Left lung (tissue), 10 donors: ENCODE measurements around the gene MPHOSPH10. TPM values are rescaled to one million over a fixed set of nuclear protein-coding genes. Genes with fewer than 3 reads are reported as not detected.
A peak's percentile ranks its signal among the peaks of the same experiment; 100 is the strongest.
"Not testable (repeated sequence)": the region's sequence is repeated elsewhere in the genome, so short reads cannot be mapped to it uniquely, and the experiment has no call there.

Experiments used
- ATAC-seq: fragments of 200-7000 bp; cut with Tn5 transposase; one replicate; pipeline ENCODE4 v1.9.1; 2020; ENCODE audit warnings: moderate library complexity
- DNase-seq, 4 donors: peaks; one replicate each; pipeline ENCODE4 v3.0.0-alpha.2; 2013 to 2020
- H3K27ac ChIP-seq, 2 donors: fragments of 200-600 bp; sonication (generic) in 1 of 2; one replicate each; pipeline versions ENCODE4 v1.5.0 to v1.8.0; 2020 to 2021
- H3K27me3 ChIP-seq, 2 donors: fragments of 200-600 bp; sonication (generic) in 1 of 2; one replicate each; pipeline versions ENCODE4 v1.5.0 to v1.8.0; 2020 to 2021
- H3K36me3 ChIP-seq, 2 donors: fragments of 200-600 bp; sonication (generic) in 1 of 2; one replicate each; pipeline versions ENCODE4 v1.5.0 to v1.8.0; 2020 to 2021
- H3K4me1 ChIP-seq, 2 donors: fragments of 200-600 bp; one replicate each; pipeline ENCODE4 v1.8.0; 2021
- H3K4me3 ChIP-seq, 2 donors: fragments of 200-600 bp; sonication (generic) in 1 of 2; one replicate each; pipeline versions ENCODE4 v1.5.0 to v1.8.0; 2020 to 2021; ENCODE audit warnings: mild to moderate bottlenecking in 1 of 2
- H3K9me3 ChIP-seq, 2 donors: fragments of 200-600 bp; sonication (generic) in 1 of 2; one replicate each; pipeline versions ENCODE4 v1.5.0 to v1.8.0; 2020 to 2021
- intact Hi-C, 2 donors: fragments of 100-400 bp; cut with DNase I; formaldehyde crosslinking; loops; one replicate each; pipeline versions ENCODE4 v1.11.2 to v1.14.2; 2022
- polyA plus RNA-seq, 6 donors: library from polyadenylated mRNA; unstranded; fragments of 120-200 nt; gene quantifications; one replicate each; pipeline ENCODE4 v1.2.1, GENCODE V29; 2013; ENCODE audit not compliant: insufficient read length in 6 of 6
- total RNA-seq, 2 donors: library from RNA; stranded (reverse); fragmentation: NEBNext Ultra II Directional; extraction: Animal tissue kit (Norgen Biotek cat#: 25700); gene quantifications; one replicate each; pipeline ENCODE4 v1.2.1, GENCODE V29; 2021
- TF ChIP-seq, protein P1 (sequence below), 2 donors: fragments of 200-600 bp; sonication (generic) in 1 of 2; IDR thresholded peaks; one replicate each; pipeline versions ENCODE4 v1.5.0 to v1.8.0; 2021; ENCODE audit warnings: antibody characterized with exemption in 2 of 2
- donor health status: DM: no; HTN: yes; CAD: no.
- donor health status: DM: no; HTN: no; CAD: no.

MPHOSPH10 gene
- total and polyA plus RNA-seq, 8 donors = 22.1 to 51.1 (median 47.4) TPM

- ATAC-seq, DNase-seq, H3K9me3 ChIP-seq, H3K27ac ChIP-seq, H3K27me3 ChIP-seq, H3K4me3 ChIP-seq, H3K36me3 ChIP-seq, intact Hi-C loops, H3K4me1 ChIP-seq: not testable (repeated sequence)
These were observed 37.8 kb upstream of the MPHOSPH10 start for GRCh38 chr2:71092491-71093260.

- DNase-seq = peak in 3 of 4 donors; percentile 7 to 60 (median 41)
These were observed 30.1 kb upstream of the MPHOSPH10 start for GRCh38 chr2:71100195-71100964.

GRCh38 chr2:71101656-71102055 lies 28.8 kb upstream of the MPHOSPH10 start:
- Histone ChIP-seq H3K36me3 (no peaks in the 10 kb centered on the region), H3K27ac (no peak overlapping the region), H3K4me1 (no peaks in the 10 kb centered on the region), H3K4me3 (no peak overlapping the region), H3K9me3 (no peaks in the 10 kb centered on the region), H3K27me3 (no peaks in the 10 kb centered on the region)
- DNase-seq (peak in 1 of 4 donors; percentile 55), ATAC-seq (peak; percentile 54)
- TF ChIP-seq, protein P1, sequence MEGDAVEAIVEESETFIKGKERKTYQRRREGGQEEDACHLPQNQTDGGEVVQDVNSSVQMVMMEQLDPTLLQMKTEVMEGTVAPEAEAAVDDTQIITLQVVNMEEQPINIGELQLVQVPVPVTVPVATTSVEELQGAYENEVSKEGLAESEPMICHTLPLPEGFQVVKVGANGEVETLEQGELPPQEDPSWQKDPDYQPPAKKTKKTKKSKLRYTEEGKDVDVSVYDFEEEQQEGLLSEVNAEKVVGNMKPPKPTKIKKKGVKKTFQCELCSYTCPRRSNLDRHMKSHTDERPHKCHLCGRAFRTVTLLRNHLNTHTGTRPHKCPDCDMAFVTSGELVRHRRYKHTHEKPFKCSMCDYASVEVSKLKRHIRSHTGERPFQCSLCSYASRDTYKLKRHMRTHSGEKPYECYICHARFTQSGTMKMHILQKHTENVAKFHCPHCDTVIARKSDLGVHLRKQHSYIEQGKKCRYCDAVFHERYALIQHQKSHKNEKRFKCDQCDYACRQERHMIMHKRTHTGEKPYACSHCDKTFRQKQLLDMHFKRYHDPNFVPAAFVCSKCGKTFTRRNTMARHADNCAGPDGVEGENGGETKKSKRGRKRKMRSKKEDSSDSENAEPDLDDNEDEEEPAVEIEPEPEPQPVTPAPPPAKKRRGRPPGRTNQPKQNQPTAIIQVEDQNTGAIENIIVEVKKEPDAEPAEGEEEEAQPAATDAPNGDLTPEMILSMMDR (IDR thresholded peaks at IDR 0.05) = no peak
- intact Hi-C loops = no loop called here

More at GRCh38 chr2:71100195-71100964, 30.1 kb upstream of the MPHOSPH10 start:
- TF ChIP-seq, protein P1 (IDR thresholded peaks at IDR 0.05) = peak; percentile 58 to 81
- no peaks in the 10 kb centered on the region for H3K4me1 ChIP-seq
- no peak overlapping the region for H3K27ac ChIP-seq
- H3K4me3 ChIP-seq = no peak overlapping the region
- H3K36me3 ChIP-seq = no peaks in the 10 kb centered on the region
- ATAC-seq = peak; percentile 95
- no peaks in the 10 kb centered on the region for H3K27me3 ChIP-seq
- intact Hi-C loops = no loop called here
- no peaks in the 10 kb centered on the region for H3K9me3 ChIP-seq

DNA sequence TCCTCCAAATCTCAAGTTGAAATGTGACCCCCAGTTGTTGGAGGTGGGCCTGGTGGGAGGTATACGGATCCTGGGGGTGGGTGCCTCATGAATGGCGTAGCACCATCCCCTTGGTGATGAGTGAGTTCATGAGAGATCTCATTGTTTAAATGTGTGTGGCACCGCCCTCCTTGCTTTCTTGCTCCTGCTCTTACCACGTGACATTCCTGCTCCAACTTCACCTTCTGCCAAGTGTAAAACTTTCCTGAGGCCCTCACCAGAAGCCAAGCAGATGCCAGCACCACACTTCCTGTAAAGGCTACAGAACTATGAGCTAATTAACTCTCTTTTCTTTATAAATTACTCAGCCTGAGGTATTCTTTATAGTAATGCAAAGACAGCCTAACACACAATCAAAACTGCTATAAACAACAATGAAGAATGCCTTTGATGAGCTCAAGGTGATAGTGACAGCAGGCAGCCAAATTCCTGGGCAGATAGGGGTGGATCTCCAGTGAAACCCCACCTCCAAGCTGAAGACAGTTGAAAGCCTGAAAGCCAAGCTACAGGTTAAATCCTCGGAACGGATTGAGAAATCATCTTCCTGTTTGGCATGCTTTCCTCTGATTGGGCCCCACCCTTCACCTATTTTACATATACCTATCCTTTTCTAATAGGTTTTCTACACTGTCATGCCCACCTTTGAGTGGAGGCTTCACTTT lies 27.3 kb upstream of the MPHOSPH10 start:
- intact Hi-C loops = no loop called here
- DNase-seq (no peak), ATAC-seq (no peak)
- H3K27ac ChIP-seq = no peak overlapping the region
- H3K4me1 ChIP-seq = no peaks in the 10 kb centered on the region
- no peaks in the 10 kb centered on the region for H3K36me3 ChIP-seq
- H3K9me3 ChIP-seq = no peaks in the 10 kb centered on the region
- TF ChIP-seq, protein P1 (IDR thresholded peaks at IDR 0.05) = no peak
- H3K4me3 ChIP-seq = no peak overlapping the region
- H3K27me3 ChIP-seq = no peaks in the 10 kb centered on the region

DNA sequence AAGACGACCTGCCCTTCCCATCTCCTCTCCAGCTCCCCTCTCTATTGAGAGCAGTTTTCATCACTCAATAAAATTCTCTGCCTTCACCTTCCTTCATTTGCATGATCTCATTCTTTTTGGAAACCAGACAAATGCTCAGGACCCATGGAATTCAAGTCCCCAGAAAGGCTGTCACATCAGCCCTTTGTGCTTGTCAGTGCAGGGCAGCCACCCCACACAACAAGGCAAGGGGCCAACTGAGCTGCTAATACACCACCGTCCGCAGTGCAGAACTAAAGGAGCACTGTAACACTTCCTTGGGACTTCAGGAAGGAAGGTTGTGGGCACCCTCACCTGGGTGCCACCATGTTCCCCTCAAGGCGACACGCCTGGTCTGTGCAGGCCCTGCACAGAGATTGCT lies 26.6 kb upstream of the MPHOSPH10 start:
- H3K4me3 ChIP-seq = no peak overlapping the region
- no peak overlapping the region for H3K27ac ChIP-seq
- DNase-seq = no peak
- TF ChIP-seq, protein P1 (IDR thresholded peaks at IDR 0.05) = no peak
- H3K4me1 ChIP-seq = no peaks in the 10 kb centered on the region
- intact Hi-C loops = no loop called here
- no peak for ATAC-seq
- H3K9me3 ChIP-seq = no peaks in the 10 kb centered on the region
- no peaks in the 10 kb centered on the region for H3K27me3 ChIP-seq
- H3K36me3 ChIP-seq = peaks cover 0 to 2% of the 10 kb centered on the region in 2 donors

DNA sequence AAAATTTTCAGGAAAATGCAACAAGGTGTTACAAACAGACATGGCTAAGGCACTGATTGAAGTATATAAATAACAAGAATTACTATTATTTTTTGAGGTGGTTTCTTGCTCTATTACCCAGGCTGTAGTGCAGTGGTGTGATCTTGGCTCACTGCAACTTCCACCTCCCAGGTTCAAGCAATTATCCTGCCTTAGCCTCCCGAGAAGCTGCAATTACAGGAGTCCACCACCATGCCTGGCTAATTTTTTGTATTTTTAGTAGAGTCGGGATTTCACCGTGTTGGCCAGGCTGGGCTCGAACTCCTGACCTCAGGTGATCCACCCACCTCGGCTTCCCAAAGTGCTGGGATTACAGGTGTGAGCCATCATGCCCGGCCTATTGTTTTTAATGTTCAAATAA lies 24.0 kb upstream of the MPHOSPH10 start:
- H3K4me3 ChIP-seq, H3K27me3 ChIP-seq, ATAC-seq, H3K27ac ChIP-seq, H3K4me1 ChIP-seq, intact Hi-C loops, DNase-seq, H3K9me3 ChIP-seq: not testable (repeated sequence)
- peaks cover 0 to 13% of the 10 kb centered on the region in 2 donors for H3K36me3 ChIP-seq
